ENCODE results near the gene MAN2A1.

DNA sequence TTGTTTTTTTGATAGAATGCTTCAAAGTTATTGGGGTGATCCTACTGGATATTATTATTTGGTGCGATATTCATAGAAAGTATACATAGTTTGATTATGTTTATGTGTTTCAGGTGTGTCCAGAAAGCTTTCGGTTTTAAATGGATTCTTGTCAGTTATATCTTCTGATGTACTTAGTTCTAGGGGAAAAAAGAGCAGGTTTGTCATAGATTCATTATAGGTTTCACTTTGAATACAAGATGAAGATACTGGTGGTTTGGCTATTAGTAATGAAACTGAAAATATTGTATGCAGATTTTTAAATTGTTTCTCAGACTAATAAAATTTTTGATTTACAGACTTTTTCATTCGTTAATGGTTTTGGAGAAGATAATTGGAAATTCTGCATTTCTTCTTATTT, 98.9 kb downstream of the MAN2A1 start:
- TF ChIP-seq CTCF (optimal IDR thresholded peaks at IDR 0.05 in 1 of 3, IDR thresholded peaks at IDR 0.05 in 1 of 3, conservative IDR thresholded peaks at IDR 0.05 in 1 of 3; ENCODE audit: extremely low read depth in 1 of 3, insufficient read depth in 2 of 3, low read length in 3 of 3) = no peak
- TF ChIP-seq EZH2 (IDR thresholded peaks at IDR 0.05; ENCODE audit: low read length) = no peak

All from keratinocyte (primary cell).